GOT3 (cell line): ENCODE results near the gene GALR2.
"Not testable (repeated sequence)": the region's sequence is repeated elsewhere in the genome, so short reads cannot be mapped to it uniquely, and the experiment has no call there.

Experiments
- DNase-seq: peaks from one replicate; lab custom pipeline; 2025; ENCODE audit warnings: mixed read lengths; lab: John Stamatoyannopoulos, UW

GALR2 gene, protein sequence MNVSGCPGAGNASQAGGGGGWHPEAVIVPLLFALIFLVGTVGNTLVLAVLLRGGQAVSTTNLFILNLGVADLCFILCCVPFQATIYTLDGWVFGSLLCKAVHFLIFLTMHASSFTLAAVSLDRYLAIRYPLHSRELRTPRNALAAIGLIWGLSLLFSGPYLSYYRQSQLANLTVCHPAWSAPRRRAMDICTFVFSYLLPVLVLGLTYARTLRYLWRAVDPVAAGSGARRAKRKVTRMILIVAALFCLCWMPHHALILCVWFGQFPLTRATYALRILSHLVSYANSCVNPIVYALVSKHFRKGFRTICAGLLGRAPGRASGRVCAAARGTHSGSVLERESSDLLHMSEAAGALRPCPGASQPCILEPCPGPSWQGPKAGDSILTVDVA

DNA sequence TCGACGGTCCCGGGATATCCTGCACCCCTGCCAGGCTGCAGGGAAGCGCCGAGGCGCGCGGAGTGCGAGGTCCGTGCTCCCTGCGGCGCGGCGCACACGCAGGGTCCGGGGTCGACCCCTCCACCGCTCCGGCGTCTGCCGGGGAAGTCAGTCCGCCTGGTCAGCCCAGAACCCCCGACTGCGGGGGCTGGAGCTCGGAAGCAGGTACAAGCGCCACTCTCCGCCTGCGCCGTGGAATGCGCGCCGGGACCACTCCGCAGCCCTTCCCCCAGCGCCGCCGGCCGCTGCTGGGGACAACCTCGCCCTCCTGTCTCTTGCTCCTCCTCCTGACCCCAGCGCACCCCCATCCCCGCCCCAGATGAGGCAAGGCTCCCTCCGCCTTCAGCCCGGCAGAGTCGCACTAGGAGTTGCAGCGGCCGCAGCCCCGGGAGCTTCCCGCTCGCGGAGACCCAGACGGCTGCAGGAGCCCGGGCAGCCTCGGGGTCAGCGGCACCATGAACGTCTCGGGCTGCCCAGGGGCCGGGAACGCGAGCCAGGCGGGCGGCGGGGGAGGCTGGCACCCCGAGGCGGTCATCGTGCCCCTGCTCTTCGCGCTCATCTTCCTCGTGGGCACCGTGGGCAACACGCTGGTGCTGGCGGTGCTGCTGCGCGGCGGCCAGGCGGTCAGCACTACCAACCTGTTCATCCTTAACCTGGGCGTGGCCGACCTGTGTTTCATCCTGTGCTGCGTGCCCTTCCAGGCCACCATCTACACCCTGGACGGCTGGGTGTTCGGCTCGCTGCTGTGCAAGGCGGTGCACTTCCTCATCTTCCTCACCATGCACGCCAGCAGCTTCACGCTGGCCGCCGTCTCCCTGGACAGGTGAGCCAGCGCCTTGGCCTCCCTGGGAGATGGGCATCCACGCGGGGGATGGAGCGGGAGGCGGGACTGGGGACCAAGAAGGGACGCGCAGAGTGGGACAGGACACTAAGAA, at the start of gene GALR2:
Gene GALR2, plus strand, starts transcription at position 392 of the 974 bp plus-strand sequence. Its CDS starts 103 bp downstream, at position 495.
- no peak for DNase-seq

DNA sequence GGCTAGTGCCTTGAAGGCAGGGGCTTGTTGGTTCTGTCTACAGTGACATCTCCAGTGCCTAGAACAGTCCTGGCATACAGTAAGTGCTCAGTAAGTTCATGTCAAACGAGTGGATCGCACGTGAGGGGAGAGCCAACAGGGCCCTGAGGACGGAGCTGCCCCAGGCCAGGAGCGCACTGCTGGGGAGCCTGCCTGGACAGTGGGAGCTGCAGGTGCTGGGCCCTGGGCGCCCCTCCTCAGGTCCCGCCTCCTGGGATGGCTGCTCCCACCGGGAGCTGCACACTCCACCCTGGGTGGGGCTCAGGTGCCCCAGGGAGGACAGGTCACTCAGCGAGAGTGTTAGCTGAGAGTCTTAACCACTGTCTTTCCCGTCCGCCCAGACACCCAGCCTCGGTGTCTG, 49.3 kb upstream of the GALR2 start:
- DNase-seq, result no peak

DNA sequence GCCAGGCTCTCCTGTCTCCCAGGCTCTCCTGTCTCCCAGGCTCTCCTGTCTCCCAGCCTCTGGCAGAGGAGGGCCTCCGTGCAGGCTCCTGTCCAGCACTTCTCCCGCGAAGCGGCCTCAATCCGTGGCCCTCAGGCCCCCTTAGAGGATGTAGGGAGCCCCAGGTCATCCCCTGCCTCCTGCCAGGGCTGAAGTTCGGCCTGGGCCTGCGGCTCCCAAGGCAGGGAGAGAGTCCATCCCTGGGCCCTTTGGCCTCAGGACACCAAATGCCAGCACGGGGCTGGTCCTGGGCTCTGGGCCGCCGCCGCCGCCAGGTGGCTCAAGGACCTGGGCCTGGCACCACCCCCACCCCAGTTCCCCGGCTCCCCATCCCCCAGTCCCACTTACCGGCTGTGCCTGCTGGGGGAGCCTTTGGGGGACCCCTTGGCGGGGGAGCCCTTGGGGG, 47.8 kb upstream of the GALR2 start:
- no peak for DNase-seq

DNA sequence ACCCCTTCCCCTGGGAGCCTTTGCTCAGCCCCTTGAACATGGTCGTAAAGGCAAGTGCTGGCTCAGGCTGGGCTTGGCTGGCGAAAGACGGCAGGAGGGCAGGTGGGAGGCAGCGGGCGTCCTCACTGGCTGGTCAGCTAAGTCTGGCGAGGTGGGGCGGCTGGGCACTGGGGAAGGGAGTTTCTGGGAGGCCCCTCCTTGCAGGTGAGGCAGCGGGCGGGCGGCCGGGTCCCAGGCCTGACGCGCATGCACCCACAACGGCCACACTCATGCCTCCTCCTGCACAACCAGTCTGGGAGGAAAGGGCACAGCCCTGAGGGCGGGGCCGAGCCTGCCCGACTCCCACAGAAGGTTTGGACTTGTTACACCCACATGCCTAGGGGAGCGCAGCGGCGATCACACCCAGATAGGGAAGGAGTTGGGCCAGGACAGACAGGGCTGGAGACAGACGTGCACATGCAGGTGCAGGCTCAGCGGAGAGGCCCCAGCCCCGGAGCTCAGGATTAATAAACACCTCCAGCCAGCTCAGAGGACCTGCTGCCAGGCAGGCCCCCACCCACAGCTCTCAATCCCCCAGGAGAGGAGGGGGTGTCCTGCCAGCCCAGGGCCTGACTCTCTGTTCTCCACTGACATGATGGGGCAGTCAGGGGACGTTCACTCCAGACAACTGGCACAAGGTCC, 47.3 kb upstream of the GALR2 start, which contains the start of gene EVPL:
Gene EVPL, minus strand, starts transcription at position 148 of the 681 bp plus-strand sequence. Its CDS starts 108 bp downstream, at position 40.
- DNase-seq, result no peak

DNA sequence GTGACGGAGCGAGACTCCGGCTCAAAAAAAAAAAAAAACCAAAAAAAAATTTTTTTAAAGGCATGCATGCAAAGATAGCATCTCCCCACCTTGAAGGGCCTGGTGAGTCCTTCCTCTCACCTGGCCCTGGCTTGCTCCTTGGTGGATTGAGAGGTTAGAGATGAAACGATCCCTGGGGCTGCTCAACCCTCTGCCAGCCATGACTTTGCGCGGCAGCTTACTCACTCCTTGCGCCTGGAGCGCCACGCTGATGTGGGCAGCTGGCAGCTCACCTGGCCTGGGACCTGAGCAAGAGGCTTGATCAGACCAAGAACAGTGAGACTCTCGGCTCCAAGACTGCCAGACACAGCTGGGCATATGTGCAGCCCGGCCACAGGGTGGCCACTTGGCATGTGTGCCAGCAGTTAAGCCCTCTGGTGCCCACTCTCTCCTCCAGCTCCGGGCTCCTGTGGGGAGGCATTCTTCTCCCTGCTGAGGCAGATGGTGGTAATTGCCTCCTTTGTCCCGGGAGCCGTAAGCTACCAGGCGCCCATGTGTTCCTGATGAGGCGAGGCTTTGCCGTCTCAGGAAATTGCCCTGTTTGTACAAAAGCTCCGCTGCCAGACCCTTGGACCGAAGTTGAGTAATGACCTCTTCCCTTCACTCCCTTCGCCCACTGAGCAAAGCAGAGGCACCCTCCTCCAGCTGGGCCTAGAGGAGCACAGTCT, 42.4 kb upstream of the GALR2 start:
- DNase-seq, result no peak

DNA sequence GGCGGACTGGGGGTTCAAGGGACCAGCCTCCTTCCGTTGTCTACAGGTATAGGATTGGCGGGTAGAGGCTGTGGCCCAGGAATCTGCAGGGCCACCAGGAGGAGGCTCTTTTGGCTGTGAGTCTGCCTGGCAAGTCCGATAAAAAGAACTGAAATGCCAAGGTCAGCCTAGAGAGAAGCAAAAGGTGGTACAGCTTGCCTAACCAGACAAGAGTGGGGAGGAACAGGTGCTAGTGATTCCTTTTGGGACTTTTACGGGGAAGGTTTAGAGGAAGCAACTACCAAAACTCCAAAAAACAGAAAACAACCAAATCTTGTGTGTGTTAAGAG, 41.8 kb upstream of the GALR2 start:
- no peak for DNase-seq

DNA sequence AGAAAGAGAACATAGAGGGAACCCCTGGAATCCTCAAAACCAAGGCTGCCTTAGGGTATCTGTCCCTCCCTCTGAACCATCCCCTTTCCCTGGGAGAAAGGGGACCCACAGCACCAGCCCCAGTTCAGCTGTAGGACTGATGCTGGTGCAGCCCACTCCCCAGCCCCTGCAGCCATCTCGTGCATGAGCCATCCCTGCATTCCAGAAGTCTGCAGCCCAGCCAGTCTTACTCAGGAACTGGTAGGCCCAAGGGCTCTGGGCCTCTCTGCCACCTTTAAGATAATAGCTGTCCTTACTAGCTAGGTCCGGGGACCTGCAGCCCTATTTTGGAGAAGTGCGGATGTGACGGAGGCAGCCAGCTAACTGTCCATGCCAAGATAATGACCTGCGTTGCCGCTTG, 41.4 kb upstream of the GALR2 start:
- no peak for DNase-seq

DNA sequence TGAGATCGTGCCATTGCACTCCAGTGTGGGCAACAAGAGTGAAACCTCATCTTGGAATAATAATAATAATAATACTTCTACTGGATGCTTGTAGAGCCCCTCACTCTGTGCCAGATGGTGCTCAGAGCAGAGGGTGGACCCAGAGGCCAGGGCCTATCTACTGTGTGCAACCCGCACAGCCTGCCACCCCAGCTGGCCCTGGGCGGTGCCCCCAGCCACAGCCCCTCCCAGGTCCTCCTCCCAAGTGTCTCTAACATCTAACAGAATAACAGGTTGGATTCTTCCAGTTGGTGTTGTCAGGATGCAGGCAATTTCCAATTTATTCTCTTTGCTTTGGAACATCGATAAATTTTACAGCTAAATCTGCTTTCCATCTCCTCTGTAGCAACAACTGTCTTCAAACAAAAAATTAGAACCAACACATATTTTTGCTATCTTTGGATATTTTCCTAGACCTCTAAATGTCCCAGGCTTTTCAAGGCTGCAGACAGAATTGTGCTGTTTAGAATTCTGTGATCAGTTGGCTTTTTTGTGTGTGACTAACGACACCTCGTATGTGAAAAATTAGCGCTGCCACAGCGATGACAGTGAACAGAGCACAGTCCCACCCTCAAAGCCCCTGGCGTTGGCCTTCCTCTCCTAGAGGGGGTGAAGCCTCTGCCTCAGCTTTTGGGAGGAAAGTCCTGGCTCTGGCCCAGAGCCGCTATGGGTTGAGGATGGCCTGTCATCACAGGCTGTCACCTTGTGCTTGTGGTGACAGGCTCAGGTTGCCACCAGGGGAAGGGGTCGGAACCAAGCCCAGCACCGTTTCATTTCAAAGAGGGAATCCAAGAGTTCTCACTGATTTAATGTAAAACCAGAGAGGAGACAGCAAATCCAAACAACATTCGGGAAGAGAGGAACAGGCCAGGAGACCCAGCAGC, 39.9 kb upstream of the GALR2 start:
- no peak for DNase-seq

DNA sequence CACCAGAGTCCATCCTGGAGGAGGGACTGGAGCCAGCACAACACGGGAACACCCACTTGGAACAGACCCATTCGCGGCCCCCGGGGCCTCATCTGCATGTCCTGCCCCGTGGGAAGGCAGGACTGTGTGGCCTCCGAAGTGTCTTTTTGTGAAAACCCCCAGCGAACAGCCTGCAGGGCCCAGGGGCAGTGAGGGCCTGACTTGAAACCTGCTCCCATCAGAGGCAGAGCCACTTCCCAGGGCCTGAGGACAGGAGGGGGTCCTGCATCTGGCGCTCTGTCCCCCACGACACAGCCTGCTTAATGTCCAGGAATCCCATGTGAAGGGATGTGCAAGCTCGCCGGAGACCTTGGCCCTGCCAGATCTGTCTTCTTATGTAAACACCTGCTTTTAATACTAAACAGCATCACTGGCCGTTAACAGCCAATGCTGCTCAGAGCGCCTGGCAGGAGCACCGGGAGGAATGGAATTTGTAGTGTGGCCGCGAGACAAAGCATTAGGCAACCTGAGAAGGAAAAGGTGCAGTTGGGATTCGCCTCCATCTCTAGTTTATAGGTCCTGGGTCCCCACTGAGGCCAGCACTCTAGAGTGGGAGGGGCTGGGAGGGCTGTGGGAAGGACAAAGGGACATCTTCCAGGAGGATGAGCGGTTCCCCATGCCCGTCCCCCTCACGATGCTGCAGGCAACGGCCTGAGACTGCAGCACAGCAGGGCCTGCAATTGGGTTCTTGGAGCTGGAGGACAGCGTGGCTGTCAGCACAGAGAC, 37.9 kb upstream of the GALR2 start:
- no peak for DNase-seq

DNA sequence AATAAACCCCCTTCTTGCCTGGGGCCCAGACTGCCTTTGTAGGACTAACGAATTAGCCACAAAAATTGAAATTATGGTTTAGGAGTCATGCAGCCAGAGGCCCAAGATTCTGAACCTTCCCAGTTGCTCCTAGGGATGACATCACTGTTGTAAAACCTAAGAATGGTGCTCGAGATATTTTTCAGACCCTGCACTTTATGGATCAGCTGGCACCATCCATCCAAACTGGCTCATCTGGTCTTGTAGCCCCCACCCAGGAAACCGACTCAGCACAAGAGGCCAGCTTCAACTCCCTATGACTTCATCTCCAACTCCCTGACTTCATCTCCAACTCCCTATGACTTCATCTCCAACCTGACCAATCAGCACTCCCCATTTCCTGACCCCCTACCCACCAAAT, 36.5 kb upstream of the GALR2 start:
- no peak for DNase-seq

DNA sequence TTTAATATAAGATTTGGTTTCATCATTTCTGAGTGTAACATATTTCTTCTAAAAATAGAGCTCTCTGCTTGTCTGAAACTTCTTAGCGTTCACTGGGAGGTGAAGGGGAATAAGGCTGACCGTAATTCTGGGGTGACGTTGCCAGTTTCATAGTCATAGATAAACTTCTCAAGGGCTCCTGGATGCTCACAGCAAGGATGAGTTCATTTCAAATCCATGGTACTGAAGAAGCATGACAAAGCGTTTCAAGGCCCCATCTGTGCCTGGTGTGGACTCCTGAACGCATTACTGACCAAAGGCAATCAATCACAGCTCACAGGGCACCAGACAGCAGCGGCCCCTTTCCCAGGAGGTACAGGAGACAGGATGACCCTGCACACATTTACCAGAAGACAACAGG, 35.5 kb upstream of the GALR2 start:
- no peak for DNase-seq

DNA sequence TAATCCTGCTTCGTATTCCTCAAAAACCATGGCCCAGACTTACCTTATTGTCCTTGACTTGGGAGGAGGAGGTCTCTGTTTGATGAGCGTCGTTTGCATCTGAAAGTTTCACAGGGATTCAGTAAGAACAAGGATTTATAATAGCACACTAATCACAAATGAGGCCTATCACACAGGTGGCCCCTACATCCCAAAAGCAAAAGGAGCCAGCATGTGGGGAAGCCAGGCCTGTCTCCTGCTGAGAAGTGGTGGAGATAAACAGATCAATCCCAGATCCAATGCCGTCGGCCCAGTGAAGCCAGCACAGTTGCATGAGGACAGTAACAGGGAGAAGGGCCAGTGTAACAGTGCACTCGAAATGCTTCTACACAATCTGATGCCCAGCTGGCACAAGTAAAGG, 34.2 kb upstream of the GALR2 start:
- no peak for DNase-seq

DNA sequence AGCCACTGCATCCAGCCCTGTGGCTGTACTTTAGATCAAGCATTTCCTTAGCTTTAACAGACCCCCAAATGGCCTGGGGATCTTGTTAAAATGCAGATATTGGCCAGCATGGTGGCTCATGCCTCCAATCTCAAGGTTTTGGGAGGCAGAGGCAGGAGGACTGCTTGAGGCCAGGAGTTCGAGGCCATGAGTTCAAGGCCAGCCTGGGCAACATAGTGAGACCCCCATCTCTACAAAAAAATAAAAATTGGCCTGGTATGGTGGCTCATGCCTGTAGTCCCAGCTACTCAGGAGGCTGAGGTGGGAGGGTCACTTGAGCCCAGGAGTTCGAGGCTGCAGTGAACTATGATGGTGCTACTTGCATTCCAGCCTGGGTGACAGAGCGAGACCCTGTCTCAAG, 31.7 kb upstream of the GALR2 start:
- not testable (repeated sequence) for DNase-seq

DNA sequence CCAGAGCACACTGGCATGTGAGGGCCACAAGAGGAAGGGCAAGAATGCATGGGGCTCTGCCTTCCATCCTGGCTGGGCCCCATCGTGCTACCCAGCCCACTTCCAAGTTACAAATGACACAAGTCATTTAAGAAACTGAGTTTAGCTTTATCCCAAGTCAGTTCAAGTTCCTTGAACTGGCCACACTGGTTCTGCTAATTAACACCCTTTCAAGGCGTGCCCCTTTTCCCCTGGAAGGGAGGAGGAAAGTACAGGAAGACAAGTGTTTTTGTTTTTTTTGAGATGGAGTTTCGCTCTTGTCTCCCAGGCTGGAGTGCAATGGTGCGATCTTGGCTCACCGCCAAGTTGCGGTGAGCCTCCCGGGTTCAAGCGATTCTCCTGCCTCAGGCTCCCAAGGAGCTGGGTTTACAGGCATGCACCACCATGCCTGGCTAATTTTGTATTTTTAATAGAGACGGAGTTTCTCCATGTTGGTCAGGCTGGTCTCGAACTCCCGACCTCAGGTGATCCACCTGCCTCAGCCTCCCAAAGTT, 30.0 kb upstream of the GALR2 start:
- DNase-seq, result not testable (repeated sequence)

DNA sequence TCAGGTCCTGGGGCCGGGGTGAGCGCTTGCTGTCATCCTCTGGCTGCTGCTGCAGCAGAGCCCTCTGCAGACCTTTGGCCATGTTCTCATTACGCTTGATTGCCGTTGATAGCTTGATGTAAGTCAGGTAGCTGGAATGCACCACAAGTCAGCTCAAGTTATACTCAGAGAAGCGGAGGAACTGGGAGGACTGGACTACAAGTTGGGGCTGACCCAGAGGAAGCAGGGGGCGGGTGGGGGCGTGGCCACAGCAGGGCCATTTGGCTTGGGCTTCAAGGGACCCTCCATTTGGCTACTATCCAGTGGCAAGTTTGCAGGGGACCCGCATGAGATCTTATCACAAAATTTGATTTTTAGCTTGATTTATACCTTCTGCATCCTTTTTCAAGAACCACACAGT, 28.5 kb upstream of the GALR2 start:
- DNase-seq, result no peak

DNA sequence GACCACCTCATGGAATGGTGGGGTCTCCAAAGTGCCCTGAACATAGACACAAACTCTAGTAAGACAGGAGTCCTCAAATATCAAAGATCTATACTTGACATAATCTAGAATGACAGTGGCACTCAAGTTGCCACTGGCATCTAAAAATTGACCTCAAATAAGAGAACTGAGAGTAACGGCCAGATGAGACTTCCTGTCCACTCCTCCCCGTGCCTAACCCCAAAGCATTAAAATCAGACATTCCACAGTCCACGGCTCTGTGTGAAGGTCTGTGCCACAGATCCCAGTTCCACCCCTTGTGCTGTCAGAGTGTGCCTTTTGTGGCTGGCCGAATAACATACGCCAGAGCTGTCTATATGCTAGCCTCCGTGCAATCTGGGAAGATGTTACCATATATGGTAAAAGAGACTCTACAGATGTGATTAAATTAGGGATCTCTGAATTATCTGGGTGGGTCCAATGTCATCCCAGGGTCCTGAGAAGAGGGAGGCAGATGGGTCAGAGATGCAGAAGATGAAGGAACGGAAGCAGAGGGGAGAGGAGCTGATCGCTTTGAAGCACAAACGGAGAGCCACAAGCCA, 26.5 kb upstream of the GALR2 start:
- DNase-seq, result no peak

DNA sequence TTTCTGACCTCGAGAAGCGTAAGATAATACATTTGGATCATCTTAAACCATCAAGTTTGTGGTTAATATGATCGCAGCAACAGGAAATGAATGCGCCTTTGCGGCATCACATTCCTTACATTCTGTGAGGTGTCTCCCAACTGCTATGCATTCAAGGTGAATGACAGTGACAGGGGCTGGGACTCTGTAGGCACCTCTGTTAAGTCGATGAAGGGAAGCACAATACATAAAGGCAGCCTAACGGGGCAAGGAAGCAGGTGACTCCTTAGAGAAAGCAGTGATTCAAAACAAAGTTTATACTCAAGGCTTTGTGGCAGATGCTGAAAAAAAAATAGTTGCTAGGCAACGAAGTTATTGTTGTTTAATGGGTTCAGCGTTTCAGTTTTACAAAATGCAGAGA, 25.9 kb upstream of the GALR2 start:
- no peak for DNase-seq

DNA sequence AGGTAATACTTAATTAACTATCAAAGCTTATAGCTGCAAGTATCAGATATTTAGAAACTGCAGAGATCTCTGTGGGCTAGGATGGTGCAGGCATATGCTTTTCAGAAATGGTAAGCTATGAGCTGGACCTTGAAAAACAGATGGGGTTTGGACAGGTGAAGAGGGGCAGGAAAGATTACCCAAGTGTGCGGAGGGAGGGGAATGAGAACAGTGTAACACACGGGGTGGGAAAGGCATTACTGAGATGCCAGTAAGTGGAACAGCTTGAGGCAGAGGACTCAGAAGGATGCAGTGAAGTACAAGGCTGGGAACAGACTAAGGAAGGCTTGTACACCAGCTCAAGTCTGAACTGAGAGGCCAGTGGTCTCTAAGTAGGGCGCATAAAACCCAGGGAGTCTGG, 25.3 kb upstream of the GALR2 start:
- no peak for DNase-seq
